ENCODE data around the gene TUFT1.

Gene TUFT1

DNA sequence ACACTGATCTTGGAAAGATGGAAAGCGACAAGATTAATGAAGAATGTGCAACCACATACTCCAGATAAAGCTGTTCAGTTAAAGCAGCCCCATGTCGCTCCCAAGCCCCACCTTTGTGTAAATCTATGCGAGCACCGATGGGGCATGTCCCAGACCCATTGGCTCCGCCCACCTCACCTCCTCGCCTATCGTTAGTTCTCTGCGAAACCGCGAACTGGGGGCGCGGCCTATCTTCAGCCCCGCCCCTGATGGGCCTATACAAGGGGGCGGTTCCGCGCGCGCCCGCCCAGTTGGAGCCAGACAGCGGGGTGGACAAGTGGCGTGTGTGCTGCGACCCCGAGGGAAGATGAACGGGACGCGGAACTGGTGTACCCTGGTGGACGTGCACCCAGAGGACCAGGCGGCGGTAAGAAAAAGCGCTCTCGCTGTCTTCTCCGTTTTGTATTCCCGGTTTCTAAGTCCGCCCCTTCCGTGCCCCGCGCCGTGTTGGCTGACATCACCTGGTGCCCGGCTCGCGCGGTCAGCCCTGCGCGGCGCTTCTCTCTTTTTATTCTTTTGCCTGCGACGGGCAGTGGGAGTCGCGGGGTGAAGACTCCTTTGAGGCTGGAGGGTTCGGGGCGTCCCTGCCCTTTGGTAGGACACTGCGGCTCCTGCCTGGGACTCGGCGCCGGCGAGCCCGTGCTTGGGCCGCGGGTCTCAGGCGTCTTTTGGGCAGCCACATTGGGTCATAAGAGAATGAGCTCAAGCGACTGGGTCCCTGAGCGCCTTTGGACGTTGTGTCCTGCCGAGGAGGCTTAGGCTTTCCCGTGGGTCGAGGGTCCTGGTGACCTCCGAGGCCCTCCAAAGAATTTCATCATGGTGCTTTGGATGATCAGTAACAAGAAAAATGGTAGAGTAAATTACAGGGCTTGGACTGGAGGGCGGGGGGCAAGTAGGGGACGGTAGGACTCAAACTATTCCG is at the start of gene TUFT1:
TSS of gene TUFT1 (plus strand) at position 289 of the 961 bp plus-strand sequence. CDS start at position 347, 58 bp downstream.
- DNase-seq = peak; percentile 80

DNA sequence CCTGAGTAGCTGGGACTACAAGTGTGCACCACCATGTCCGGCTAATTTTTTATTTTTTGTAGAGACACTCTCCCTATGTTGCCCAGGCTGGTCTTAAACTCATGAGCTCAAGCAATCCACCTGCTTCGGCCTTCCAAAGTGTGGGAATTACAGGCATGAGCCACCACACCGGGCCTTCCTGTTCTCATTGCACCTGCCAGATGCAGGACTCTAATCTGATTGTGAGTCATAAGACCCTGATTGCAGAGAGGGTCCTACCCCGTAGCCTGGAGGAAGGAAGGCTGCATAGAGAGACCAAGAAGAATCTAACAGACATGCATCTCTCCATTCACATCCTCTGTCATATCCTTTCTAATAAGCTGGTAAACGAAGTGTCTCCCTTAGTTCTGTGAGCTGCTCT is 48.5 kb upstream of the TUFT1 start:
- no peak for DNase-seq

DNA sequence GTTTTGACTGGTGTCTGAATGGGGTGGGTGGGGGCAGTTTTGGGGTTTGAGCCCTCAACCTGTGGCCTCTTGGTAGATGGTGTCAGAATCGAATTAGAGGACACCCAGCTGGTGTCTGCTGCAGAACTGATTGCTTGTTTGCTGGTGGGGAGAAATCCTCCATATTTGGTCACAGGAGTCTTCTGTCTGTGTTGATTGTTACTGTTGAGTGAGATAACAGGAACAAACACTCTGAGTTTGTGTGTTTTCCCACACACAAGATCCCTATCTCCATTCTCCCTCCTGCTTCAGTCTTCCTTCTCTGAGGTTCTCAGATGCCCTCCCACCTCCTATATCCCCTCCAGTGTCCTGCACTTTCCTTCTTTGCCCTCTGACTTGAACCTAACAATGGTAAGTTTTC is 48.0 kb upstream of the TUFT1 start:
- no peak for DNase-seq

DNA sequence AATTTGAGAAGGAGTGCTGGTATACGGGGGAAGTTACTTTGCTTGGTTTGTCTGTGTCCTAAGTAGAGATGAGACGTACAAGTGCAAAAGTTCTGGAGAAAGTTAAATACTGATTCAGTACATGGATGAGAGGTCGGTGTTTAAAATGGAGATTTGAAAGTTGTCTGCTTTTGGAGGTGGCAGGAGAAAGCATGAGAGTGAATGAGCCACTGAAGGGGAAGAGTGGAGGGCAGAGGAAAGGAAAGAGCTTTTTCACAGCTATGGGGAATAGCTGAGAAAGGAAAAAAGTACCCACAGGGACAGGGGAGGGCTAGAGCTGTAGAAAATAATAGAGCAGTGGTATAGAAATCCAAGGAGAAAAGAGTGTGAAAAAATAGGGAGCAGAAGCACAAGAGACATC is 47.1 kb upstream of the TUFT1 start:
- no peak for DNase-seq

GRCh38 chr1:151494741-151495281 is 45.3 kb upstream of the TUFT1 start:
- DNase-seq = peak; percentile 83

DNA sequence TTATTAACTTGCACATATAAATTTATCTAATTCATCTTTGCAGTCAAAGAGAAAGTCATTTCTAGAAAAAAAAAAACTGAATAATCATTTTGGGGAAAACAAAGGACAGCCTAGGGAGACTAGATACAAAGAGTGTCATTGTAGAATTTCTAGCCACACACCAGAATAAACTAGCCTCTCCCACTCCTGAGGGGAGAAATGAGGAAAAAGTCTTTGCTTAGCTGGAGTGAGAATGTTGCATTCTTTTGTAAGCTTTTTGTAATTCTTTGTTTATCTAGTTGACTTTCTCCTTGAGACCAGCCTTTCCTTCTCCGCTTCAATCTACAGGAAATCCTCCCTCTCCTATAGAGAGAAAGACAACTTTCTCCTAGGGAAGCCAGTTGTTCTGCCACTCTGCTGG is 44.8 kb upstream of the TUFT1 start:
- no peak for DNase-seq

DNA sequence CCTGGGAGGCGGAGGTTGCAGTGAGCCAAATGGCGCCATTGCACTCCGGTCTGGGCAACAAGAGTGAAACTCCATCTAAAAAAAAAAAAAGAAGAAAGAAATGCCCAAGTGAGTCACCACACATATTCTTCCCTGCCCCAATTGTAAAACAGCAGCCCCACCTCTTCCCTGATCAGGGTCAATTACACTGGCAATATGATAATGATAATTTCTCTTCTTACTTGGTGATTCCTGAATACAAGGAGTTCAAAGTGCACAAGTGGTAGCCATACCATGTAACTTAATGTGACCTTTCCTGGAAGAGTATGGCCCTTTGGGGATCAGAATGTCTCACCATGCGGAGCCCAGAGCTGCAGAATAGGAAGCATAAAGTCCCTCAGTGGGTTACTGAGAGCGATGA is 40.7 kb upstream of the TUFT1 start:
- no peak for DNase-seq

GRCh38 chr1:151499930-151500329 is 40.2 kb upstream of the TUFT1 start:
- DNase-seq = no peak

DNA sequence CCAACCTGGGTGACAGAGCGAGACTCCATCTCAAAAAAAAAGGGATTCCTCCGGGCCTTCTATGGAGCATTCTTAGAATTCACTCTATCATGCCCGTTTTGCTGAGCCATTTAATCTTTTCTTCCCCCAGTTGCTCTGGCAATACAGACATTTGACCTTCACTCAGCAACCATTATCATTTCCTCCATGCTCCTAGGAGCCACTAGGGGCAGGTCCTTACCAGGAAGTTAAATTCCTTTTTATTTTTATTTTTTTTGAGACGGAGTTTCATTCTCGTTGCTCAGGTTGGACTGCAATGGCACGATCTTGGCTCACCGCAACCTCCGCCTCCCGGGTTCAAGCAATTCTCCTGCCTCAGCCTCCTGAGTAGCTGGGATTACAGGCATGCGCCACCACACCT is 38.6 kb upstream of the TUFT1 start:
- no peak for DNase-seq

GRCh38 chr1:151502035-151502700 is 37.9 kb upstream of the TUFT1 start:
- no peak for DNase-seq

DNA sequence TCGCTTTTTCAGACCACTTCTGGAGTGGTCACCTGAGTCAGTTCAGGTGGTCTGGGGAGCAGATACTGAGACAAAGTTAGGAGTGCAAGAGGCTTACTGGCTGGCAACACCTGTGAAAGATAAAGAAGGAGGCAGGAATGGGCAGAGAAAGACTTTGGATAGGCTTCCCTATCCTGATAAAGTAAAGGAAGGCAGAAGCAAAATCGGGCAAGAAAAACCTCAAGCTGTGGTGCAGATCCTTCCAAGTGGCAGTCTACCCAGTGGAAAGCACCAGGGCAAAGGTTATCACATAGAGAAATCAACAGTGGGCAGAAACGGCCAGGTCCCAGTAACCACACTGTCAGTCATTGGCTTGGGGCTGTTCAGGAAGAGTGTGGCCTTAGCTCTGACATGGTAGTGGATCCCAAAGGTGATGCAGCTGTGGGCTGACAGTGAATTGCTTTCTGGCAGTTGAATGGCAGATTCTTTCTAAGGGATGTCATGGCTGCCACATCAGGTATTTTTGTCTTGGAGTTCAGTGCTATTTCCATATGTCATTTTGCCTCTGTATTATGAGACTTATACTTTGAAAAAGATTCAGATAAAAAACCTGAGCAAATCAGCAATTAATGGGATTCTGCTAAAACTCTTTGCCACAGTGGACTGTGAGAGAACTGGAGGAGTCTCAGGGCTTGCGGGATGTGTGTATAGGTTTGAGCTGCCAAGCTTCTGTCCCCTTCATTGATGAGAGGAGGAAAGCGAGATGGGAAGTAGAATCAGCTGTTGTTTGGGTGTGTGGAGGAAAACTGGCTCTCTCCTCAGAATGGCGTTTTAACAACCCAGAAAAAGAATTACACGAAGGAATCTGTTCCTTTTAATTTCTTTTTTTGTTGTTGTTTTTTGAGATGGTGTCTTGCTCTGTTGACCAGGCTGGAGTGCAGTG is 37.0 kb upstream of the TUFT1 start:
- DNase-seq = no peak

DNA sequence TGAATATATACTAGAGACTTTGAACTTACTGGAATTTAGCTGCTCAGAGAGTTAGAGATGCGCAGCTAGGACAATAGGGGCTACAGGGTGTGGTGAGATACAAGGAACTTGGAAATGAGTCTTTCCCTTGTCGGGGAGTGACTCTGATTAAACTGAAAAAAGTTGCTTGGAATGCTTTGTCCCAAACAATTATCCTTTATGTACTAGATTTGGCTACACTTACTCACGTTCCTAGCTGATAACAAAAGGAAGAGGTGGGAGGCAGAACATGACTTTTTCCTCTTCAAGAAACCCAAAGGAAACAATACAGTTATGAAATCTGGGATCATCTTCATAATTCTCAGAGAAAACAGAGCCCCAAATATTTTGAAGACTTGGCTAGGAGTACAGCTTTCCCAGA is 35.9 kb upstream of the TUFT1 start:
- DNase-seq = no peak

DNA sequence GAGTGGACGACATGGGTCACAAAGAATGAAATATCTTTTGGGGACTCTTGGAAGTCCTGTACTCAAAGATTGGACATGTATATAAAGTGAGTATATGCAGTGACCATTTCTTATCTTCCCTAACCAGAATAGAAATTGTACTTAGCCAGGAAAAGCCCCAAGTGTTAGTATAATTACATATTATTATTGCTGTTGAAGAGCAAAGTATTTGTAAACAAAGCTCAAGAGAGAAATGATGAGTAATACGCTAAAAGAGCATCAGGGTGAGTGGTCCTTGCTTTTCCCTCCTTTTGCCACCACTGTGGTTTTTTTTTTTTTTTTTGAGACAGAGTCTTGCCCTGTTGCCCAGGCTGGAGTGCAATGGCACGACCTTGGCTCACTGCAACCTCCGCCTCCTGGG is 35.4 kb upstream of the TUFT1 start:
- no peak for DNase-seq

GRCh38 chr1:151508833-151509232 is 31.3 kb upstream of the TUFT1 start:
- no peak for DNase-seq

GRCh38 chr1:151509350-151510019 is 30.6 kb upstream of the TUFT1 start:
- DNase-seq = no peak

- no peak for DNase-seq
These were observed 30.1 kb upstream of the TUFT1 start for GRCh38 chr1:151510020-151510405.

GRCh38 chr1:151510614-151510956 is 29.5 kb upstream of the TUFT1 start:
- DNase-seq = no peak

GRCh38 chr1:151510957-151511635 is 29.0 kb upstream of the TUFT1 start, which contains the start of gene CGN:
Gene CGN (plus strand): TSS chr1:151511387. CDS start chr1:151518520, 7,133 bp downstream.
- peak; percentile 86 for DNase-seq

DNA sequence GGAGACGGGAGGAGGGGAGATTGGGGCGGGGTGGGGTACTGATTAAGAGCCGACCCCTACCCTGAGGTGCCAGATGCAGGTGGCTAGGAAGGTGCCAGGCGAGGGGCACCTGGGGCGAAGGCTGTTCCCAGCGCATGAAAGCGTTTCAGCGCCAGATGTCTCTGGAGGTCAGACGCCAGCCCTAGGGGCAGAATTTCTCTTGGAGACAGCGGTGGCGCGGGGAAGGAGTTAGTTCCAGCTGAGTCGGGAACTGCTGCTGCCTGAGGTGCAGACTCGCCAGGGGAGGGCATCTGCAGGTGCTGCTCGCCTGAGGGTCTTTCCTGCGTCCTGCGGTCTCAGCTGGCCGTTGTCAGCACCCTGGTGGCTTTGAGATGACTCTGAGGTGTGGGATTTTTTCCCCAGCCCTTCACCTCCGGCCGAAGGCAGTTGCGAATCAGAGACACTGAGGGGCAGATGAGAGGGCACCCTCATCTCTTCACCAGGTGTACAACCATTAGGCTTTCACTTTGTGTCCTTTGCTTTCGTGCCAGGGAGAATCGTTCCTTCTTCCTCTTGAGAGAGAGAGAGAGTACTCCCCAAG is 28.4 kb upstream of the TUFT1 start:
- no peak for DNase-seq

- no peak for DNase-seq
These were observed 27.8 kb upstream of the TUFT1 start for GRCh38 chr1:151512326-151512725.
